HG02943 (cell line): ENCODE data around the gene GRIK3.
"Not testable (repeated sequence)": the region's sequence is repeated elsewhere in the genome, so short reads cannot be mapped to it uniquely, and the experiment has no call there.

Source experiments
- ATAC-seq: cut with Tn5 transposase; IDR thresholded peaks from one replicate; pipeline ENCODE4 v1.9.1; 2021; ENCODE audit warnings: mild to moderate bottlenecking, low read depth, moderate library complexity; ENCODE audit not compliant: unreplicated experiment

GRIK3 gene

GRCh38 chr1:36913484-36914060 lies 120.7 kb downstream of the GRIK3 start:
- no peak for ATAC-seq

- ATAC-seq: no peak
These were observed 121.3 kb downstream of the GRIK3 start for GRCh38 chr1:36913016-36913415.

- no peak for ATAC-seq
These were observed 121.9 kb downstream of the GRIK3 start for GRCh38 chr1:36912365-36912865.

- no peak for ATAC-seq
These were observed 122.6 kb downstream of the GRIK3 start for GRCh38 chr1:36911561-36912364.

- no peak for ATAC-seq
These were observed 123.3 kb downstream of the GRIK3 start for GRCh38 chr1:36910886-36911540.

- ATAC-seq: no peak
These were observed 124.2 kb downstream of the GRIK3 start for GRCh38 chr1:36909946-36910725.

GRCh38 chr1:36909359-36909758 lies 125.0 kb downstream of the GRIK3 start:
- not testable (repeated sequence) for ATAC-seq

- ATAC-seq: no peak
These were observed 126.2 kb downstream of the GRIK3 start for GRCh38 chr1:36908096-36908495.

- no peak for ATAC-seq
These were observed 127.8 kb downstream of the GRIK3 start for GRCh38 chr1:36906555-36906954.

- ATAC-seq: no peak
These were observed 128.4 kb downstream of the GRIK3 start for GRCh38 chr1:36905941-36906340.

- no peak for ATAC-seq
These were observed 134.2 kb downstream of the GRIK3 start for GRCh38 chr1:36900128-36900527.

- ATAC-seq: not testable (repeated sequence)
These were observed 136.5 kb downstream of the GRIK3 start for GRCh38 chr1:36897813-36898212.

GRCh38 chr1:36894824-36895223 lies 139.5 kb downstream of the GRIK3 start:
- no peak for ATAC-seq

- ATAC-seq: no peak
These were observed 143.5 kb downstream of the GRIK3 start for GRCh38 chr1:36890776-36891175.

GRCh38 chr1:36889478-36890226 lies 144.7 kb downstream of the GRIK3 start:
- no peak for ATAC-seq

GRCh38 chr1:36888811-36889477 lies 145.4 kb downstream of the GRIK3 start:
- no peak for ATAC-seq

- no peak for ATAC-seq
These were observed 148.6 kb downstream of the GRIK3 start for GRCh38 chr1:36885540-36886357.

- no peak for ATAC-seq
These were observed 149.5 kb downstream of the GRIK3 start for GRCh38 chr1:36884801-36885200.
